Pancreas (tissue), 10 donors: ENCODE data around the gene MITD1. TPM values are rescaled to one million over a fixed set of nuclear protein-coding genes. Genes with fewer than 3 reads are reported as not detected.

ENCODE experiments used
- ATAC-seq, 4 donors: fragments of 200-7000 bp; cut with Tn5 transposase; one replicate each; pipeline versions ENCODE4 v1.8.0 to v1.9.1; 2020; ENCODE audit warnings: mild to moderate bottlenecking in 4 of 4, moderate library complexity in 4 of 4
- DNase-seq, 6 donors: peaks; one replicate each; pipeline ENCODE4 v3.0.0-alpha.2; 2020
- FAIRE-seq: peaks from 2 replicates; lab custom pipeline; 2012; peaks lifted over from hg19 to GRCh38; lab: Jason Lieb, UNC
- H3K27ac ChIP-seq, 4 donors: fragments of 200-600 bp; sonication (generic); 1 replicate in 3 of 4; 2 replicates in 1 of 4; pipeline versions ENCODE4 v1.5.0 to v1.8.0; 2020
- H3K27me3 ChIP-seq, 4 donors: fragments of 200-600 bp; one replicate each; pipeline ENCODE4 v1.8.0; 2021
- H3K36me3 ChIP-seq, 3 donors: fragments of 200-600 bp; sonication (generic) in 1 of 3; one replicate each; pipeline versions ENCODE4 v1.5.0 to v1.8.0; 2020 to 2021
- H3K4me1 ChIP-seq, 3 donors: fragments of 200-600 bp; one replicate each; pipeline ENCODE4 v1.8.0; 2021
- H3K4me3 ChIP-seq, 4 donors: fragments of 200-600 bp; sonication (generic) in 2 of 4; one replicate each; pipeline versions ENCODE4 v1.5.0 to v1.8.0; 2020 to 2021
- H3K9me3 ChIP-seq, 4 donors: fragments of 200-600 bp; one replicate each; pipeline ENCODE4 v1.8.0; 2021
- WGBS, 2 donors: extraction: QIAGEN DNeasy Blood & Tissue Kit; methylation state at CpG; one replicate each; pipeline ENCODE4 v1.1.7; 2013; 5-methylcytosine and 5-hydroxymethylcytosine counted together
- intact Hi-C, 3 donors: fragments of 100-400 bp; cut with DNase I; formaldehyde crosslinking; loops; one replicate each; pipeline versions ENCODE4 v1.11.1 to v1.14.2; 2022
- polyA plus RNA-seq, 2 donors: library from polyadenylated mRNA; stranded (reverse); fragments of 200-250 nt; gene quantifications; one replicate each; pipeline ENCODE4 v1.2.3, GENCODE V29; 2013
- total RNA-seq, 6 donors: library from RNA; stranded (reverse); fragmentation: NEBNext Ultra II Directional in 4 of 6; extraction: Animal tissue kit (Norgen Biotek cat#: 25700) in 4 of 6; gene quantifications; one replicate each; pipeline versions ENCODE4 v1.2.1 to v1.2.4, GENCODE V29; 2021 to 2023
- TF ChIP-seq, protein P1 (sequence below), 4 donors: fragments of 200-600 bp; sonication (generic) in 3 of 4; IDR thresholded peaks; one replicate each; pipeline versions ENCODE4 v1.5.0 to v1.8.0; 2021; ENCODE audit warnings: antibody characterized with exemption in 4 of 4
- donor health status: healthy with polysubstance abuse.
- donor health status: DM: no; HTN: no; CAD: no; lungs with moderate emphysema.
- donor health status: DM: no; HTN: no; CAD: no.
- donor health status: control.
- donor health status: control.
- donor health status: Bipolar disorder and iron deficiency.
- donor health status: DM: yes; HTN: yes; CAD: no.
- donor health status: DM: no; HTN: no; CAD: no.
- donor health status: DM: no; HTN: no; CAD: no.
- donor health status: DM: yes; HTN: yes; CAD: no.

MITD1 gene
- total and polyA plus RNA-seq, 8 donors: 5.6 to 27.0 (median 8.0) TPM

DNA sequence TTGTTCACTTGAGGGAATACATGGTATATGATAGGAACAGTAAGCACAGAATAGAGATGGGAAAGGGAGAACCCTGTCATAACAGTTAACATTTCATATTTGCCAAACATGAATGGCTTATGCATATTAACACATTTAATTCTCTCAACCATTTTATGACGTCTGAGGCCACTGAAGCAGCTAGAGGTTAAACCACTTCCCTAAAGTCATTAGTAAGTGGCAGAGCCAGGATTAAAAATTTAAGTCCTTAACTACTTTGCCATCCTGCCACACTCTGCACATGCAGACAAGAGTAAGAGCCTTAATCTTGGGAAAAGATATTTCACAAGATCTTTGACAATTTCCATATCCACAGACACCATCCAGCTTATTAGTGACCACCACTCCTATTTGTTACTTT, 24.0 kb downstream of the MITD1 start:
- peaks cover 0 to 5% (median 4%) of the 10 kb centered on the region in 3 donors for H3K4me1 ChIP-seq
- 78 to 86% methylated on average over 1 of the region's 1 CpG for WGBS, 2 donors
- H3K36me3 ChIP-seq: no peaks in the 10 kb centered on the region
- no peak overlapping the region for H3K4me3 ChIP-seq
- ATAC-seq (no peak), FAIRE-seq (no peak), DNase-seq (no peak)
- intact Hi-C loops: no loop called here
- no peak overlapping the region for H3K27ac ChIP-seq
- no peaks in the 10 kb centered on the region for H3K27me3 ChIP-seq
- no peaks in the 10 kb centered on the region for H3K9me3 ChIP-seq
- TF ChIP-seq, protein P1, sequence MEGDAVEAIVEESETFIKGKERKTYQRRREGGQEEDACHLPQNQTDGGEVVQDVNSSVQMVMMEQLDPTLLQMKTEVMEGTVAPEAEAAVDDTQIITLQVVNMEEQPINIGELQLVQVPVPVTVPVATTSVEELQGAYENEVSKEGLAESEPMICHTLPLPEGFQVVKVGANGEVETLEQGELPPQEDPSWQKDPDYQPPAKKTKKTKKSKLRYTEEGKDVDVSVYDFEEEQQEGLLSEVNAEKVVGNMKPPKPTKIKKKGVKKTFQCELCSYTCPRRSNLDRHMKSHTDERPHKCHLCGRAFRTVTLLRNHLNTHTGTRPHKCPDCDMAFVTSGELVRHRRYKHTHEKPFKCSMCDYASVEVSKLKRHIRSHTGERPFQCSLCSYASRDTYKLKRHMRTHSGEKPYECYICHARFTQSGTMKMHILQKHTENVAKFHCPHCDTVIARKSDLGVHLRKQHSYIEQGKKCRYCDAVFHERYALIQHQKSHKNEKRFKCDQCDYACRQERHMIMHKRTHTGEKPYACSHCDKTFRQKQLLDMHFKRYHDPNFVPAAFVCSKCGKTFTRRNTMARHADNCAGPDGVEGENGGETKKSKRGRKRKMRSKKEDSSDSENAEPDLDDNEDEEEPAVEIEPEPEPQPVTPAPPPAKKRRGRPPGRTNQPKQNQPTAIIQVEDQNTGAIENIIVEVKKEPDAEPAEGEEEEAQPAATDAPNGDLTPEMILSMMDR (IDR thresholded peaks at IDR 0.05): no peak

DNA sequence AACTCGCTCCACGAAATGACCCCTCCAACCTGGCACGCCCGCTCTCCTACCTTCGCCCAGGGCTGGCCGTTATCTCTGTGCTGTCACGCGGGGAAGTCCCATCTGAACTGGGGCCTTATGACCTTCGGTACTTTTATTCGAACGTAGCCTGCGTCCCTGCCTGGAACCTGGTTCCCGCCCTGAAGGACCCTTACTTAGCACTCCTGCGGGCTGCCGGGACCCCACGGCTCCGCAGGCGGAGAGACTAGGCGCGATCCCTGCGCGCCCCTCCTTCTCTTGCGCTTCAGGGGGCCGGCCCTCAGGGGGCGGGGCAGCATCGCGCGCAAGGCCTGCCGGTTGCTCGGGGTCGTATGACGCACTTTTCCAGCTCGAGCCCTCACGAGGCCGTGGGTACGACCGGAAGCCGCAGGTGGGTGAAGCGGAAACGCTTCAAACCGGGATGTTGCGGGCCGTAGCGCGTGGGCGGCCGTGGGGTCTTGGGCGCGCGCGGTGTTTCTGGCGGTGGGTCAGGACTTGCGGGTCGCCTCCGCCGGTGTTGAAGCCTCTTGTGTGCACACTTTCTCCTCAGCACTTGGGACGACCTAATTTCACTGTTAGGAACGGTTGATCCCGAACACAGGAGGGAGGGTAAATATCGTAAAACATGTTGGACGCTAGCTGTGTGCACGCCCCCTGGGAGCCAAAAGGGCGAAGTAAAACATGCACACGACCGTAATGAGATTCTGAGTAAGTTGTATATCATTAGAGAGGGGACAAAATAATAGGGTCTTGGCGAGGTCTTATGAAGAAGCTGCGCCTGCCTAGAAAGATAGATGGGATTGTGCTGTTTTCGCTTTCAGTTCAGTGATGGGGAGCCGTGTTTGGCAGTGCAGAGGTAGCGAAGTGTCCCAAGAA, 26.0 kb downstream of the MITD1 start, which contains the start of the genes LIPT1 and TSGA10:
Gene LIPT1 (plus strand): TSS at position 325 of the 894 bp plus-strand sequence. CDS start 6,991 bp downstream, outside the sequence.
Gene TSGA10 (minus strand): TSS at position 300 of the 894 bp plus-strand sequence. CDS start 45,503 bp downstream, outside the sequence.
- TF ChIP-seq, protein P1 (IDR thresholded peaks at IDR 0.05): no peak
- intact Hi-C loops: no loop called here
- Histone ChIP-seq H3K9me3 (no peaks in the 10 kb centered on the region), H3K4me1 (peaks cover 0 to 5% (median 4%) of the 10 kb centered on the region in 3 donors), H3K4me3 (peak within 1 kb of the TSS; percentile 49 to 61 (median 59)), H3K27ac (peak within 1 kb of the TSS; percentile 74 to 96 (median 88)), H3K36me3 (no peaks in the 10 kb centered on the region), H3K27me3 (no peaks in the 10 kb centered on the region)
- FAIRE-seq (no peak), ATAC-seq (peak; percentile 98 to 99 (median 98)), DNase-seq (peak; percentile 88 to 95 (median 90))
- WGBS, 2 donors: 0 to 1% methylated on average over 70 of the region's 70 CpGs

DNA sequence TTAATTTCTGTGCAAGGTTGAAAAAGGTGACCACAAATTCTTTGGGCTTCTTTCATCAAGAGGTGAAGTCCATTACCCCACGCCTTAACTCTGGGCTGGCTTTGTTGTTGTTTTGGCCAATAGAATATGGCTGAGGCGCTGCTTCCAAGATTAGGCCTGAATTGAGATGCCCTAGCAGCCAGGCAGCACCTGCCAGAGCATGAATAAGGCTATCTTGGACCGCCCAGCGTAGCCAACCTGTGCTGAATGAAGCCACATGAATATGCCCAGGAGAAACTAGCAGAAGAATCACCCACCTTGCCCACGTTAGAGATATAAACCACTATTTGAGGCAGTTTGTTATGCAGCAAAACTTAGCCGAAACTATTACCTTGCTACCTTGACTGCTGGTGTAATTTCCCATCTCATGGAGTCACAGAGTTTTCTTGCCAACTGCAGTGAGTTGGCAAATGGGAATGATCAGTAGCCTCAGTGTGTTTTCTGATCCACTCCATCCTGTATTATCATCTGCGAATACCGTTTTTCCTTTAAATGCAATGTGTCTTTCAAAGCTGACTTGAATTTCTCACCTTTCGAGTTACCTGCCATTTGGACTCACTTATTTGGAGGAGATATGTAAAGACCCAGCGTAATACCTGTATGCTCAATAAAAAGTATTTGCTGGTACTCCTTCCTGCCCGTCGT, 26.8 kb downstream of the MITD1 start:
- DNase-seq: no peak
- TF ChIP-seq, protein P1 (IDR thresholded peaks at IDR 0.05): no peak
- intact Hi-C loops: no loop called here
- ATAC-seq: peak; percentile 7 to 19 (median 15)
- no peaks in the 10 kb centered on the region for H3K27me3 ChIP-seq
- WGBS, 2 donors: 23 to 24% methylated on average over 12 of the region's 12 CpGs
- no peaks in the 10 kb centered on the region for H3K9me3 ChIP-seq
- H3K27ac ChIP-seq: peak overlapping the region; percentile 74 to 96 (median 88)
- H3K36me3 ChIP-seq: no peaks in the 10 kb centered on the region
- FAIRE-seq: no peak
- H3K4me3 ChIP-seq: peak overlapping the region; percentile 49 to 61 (median 59)
- H3K4me1 ChIP-seq: peaks cover 0 to 5% (median 4%) of the 10 kb centered on the region in 3 donors

DNA sequence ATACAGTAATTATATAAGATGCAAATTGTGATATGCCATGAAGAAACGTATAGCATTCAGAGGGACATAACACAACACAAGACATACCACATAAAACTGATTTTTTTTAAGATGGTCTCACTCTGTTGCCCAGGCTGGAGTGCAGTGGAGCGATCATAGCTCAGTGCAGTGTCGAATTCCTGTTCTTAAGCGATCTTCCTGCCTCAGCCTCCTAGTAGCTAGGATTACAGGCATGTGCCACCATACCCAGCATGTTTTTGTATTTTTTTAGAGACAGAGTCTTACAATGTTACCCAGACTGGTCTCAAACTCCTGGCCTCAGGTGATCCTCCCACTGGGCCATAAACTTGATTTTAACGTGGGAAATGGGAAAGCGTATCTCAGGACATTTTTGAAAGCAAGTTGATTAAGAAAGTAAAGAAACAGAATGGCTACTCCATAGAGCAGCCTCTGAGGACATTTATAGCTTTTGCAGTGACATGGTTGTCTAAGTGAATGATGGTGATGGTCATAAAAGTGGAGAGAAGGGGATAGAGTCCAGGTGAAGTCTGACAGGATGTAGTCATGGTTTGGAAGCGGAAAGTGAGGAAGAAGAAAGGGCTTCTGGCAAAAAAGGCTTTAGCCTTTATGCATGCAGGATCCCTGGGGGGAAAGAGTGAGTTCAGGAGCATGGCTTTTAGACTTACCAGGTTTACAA, 28.5 kb downstream of the MITD1 start:
- Histone ChIP-seq H3K36me3 (no peaks in the 10 kb centered on the region), H3K4me1 (peaks cover 0 to 5% (median 4%) of the 10 kb centered on the region in 3 donors), H3K9me3 (no peaks in the 10 kb centered on the region), H3K27me3 (no peaks in the 10 kb centered on the region), H3K4me3 (no peak overlapping the region), H3K27ac (no peak overlapping the region)
- TF ChIP-seq, protein P1 (IDR thresholded peaks at IDR 0.05): no peak
- DNase-seq: no peak
- FAIRE-seq: no peak
- intact Hi-C loops: no loop called here
- ATAC-seq: no peak
- WGBS, 2 donors: 91 to 93% methylated on average over 7 of the region's 7 CpGs
